ENCODE data around the gene PCDHGA1. TPM values are rescaled to one million over a fixed set of nuclear protein-coding genes. Genes with fewer than 3 reads are reported as not detected.

The PCDHGA1 gene
- total and polyA plus RNA-seq, 9 of the 15 experiments (the other 6 are each of a cell fraction or from before 2014, with no cell fraction given): 0.05 to 0.26 (median 0.18) TPM; not detected in 2

GRCh38 chr5:141398608-141399007 lies 68.3 kb downstream of the PCDHGA1 start (continued):
- no peak for TF ChIP-seq TAF7 (tag; IDR thresholded peaks at IDR 0.05)

- Histone ChIP-seq H3K9me3 (replicated peaks; ENCODE audit: control insufficient read depth, insufficient read depth, low read depth, low read length) (peaks cover 2% of the 10 kb centered on the region; the same call in 1 of the 2 replicates), H3K4me2 (ENCODE audit: insufficient read depth, low read length) (no peak overlapping the region), H3K79me2 (ENCODE audit: control insufficient read depth, insufficient read depth, low read length) (no peaks in the 10 kb centered on the region), H3K4me3 (no peak overlapping the region), H3K36me3 (ENCODE audit: control insufficient read depth, insufficient read depth, low read length) (no peaks in the 10 kb centered on the region), H4K20me1 (replicated peaks; ENCODE audit: control insufficient read depth, insufficient read depth, low read length) (no peaks in the 10 kb centered on the region), H2AFZ (ENCODE audit: low read depth, low read length) (no peak overlapping the region), H3K4me1 (replicated peaks in 1 of 2; ENCODE audit: control insufficient read depth in 2 of 2, insufficient read depth in 2 of 2, low read length in 2 of 2) (peaks cover 0 to 8% of the 10 kb centered on the region in 2 experiments; a peak in 3 of 5 replicates), H3K9me1 (ENCODE audit: control insufficient read depth, insufficient read depth, low read length) (no peaks in the 10 kb centered on the region), H3K27ac (ENCODE audit: extremely low read depth, low read depth, low read length) (no peak overlapping the region), H3K9ac (ENCODE audit: insufficient read depth in 1 of 2, low read depth in 2 of 2, low read length in 2 of 2) (no peak overlapping the region), H3K27me3 (ENCODE audit: control insufficient read depth in 2 of 2, insufficient read depth in 2 of 2, low read length in 2 of 2) (peaks cover 3 to 29% of the 10 kb centered on the region in 2 experiments; a peak in 4 of 5 replicates)
- in situ Hi-C loops (cut with MboI) (no loop called here), intact Hi-C loops (cut with micrococcal nuclease) (no loop called here)
- no peak for DNase-seq (ENCODE audit: extremely low read depth in 1 of 4, low spot score in 3 of 4)
- POLR2A ChIA-PET: no interaction called here
- WGBS (ENCODE audit: insufficient coverage, low coverage, missing lambda C conversion rate): 37% methylated on average over 47 of the region's 61 CpGs
- no peak for ATAC-seq
- CTCF ChIA-PET (ENCODE audit: low intra/inter-chr PET ratio): no interaction called here
- BruUV-seq (replicated peaks): no TSS peak
- no peak for FAIRE-seq
- no peak for TF ChIP-seq NR3C1 (CRISPR knock-in tag; IDR thresholded peaks at IDR 0.05)
- no peak for TF ChIP-seq DDX20 (tag; IDR thresholded peaks at IDR 0.05; ENCODE audit: low read depth)
- no peak for TF ChIP-seq SNAPC5 (CRISPR knock-in tag; IDR thresholded peaks at IDR 0.05)
- TF ChIP-seq PCBP2 (IDR thresholded peaks at IDR 0.05; ENCODE audit: low read depth, low read length, poor library complexity, severe bottlenecking): no peak
Measured at GRCh38 chr5:141399555-141400258, 69.4 kb downstream of the PCDHGA1 start.

All from K562 (cell line).